Activated T-cell treated with anti-CD3 and anti-CD28 coated beads, Interleukin-2, amount 50 U/mL, for 72 hours (primary cell): Measurements from ENCODE around the gene CDH4. TPM values are rescaled to one million over a fixed set of nuclear protein-coding genes. Genes with fewer than 3 reads are reported as not detected.

ENCODE experiments used
- ATAC-seq, 2 donors: fragments of 150-1000 bp; cut with Tn5 transposase; replicated peaks in 1 of 2; 2 replicates each; pipeline ENCODE4 v1.10.0; 2021; ENCODE audit warnings: moderate library complexity in 2 of 2, mild to moderate bottlenecking in 1 of 2
- DNase-seq, 2 donors: peaks; one replicate each; pipeline ENCODE4 v3.0.0; 2021 to 2022; ENCODE audit warnings: mixed read lengths in 1 of 2
- H3K27ac Mint-ChIP-seq: one replicate; pipeline ENCODE4 v1.8.0; 2022; ENCODE audit warnings: mild to moderate bottlenecking, moderate library complexity, mixed read lengths
- H3K27me3 Mint-ChIP-seq: one replicate; pipeline ENCODE4 v1.8.0; 2022; ENCODE audit warnings: low read depth, mixed read lengths
- H3K36me3 Mint-ChIP-seq, 2 donors: one replicate each; pipeline ENCODE4 v1.8.0; 2022; ENCODE audit warnings: mixed read lengths in 2 of 2, mild to moderate bottlenecking in 1 of 2; ENCODE audit not compliant: insufficient read depth in 2 of 2
- H3K4me1 Mint-ChIP-seq: one replicate; pipeline ENCODE4 v1.8.0; 2022; ENCODE audit warnings: low read depth, mixed read lengths
- H3K4me3 Mint-ChIP-seq, 2 donors: one replicate each; pipeline ENCODE4 v1.8.0; 2022; ENCODE audit warnings: mild to moderate bottlenecking in 2 of 2, mixed read lengths in 2 of 2, moderate library complexity in 2 of 2
- H3K9me3 Mint-ChIP-seq, 2 donors: one replicate each; pipeline ENCODE4 v1.8.0; 2022; ENCODE audit warnings: mixed read lengths in 2 of 2
- total RNA-seq, 2 donors: library from RNA; stranded (reverse); gene quantifications; one replicate each; pipeline ENCODE4 v1.2.3, GENCODE V29; 2022

The CDH4 gene
- total RNA-seq, 2 donors from 2014 or later: 0.17 to 0.35 TPM

DNA sequence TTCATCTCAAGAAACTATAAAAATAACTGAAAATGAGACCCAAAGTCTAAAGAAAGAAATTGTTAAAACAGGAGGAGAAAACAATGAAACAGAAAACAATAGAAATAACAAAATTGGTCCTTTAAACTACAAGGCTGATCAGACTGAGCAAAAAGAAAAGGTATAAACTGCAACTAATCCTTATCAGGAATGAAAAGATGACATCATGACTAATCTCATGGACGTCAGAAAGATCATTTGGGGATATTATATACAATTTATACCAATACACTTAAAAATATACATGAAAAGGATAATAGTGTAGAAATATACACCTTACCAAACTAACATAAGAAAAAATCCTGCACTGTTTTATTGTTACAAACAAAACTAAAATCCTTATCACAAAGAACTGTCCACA is 498.0 kb downstream of the CDH4 start:
- no peak overlapping the region for H3K27ac Mint-ChIP-seq
- no peaks in the 10 kb centered on the region for H3K4me1 Mint-ChIP-seq
- DNase-seq (no peak), ATAC-seq (no peak)
- peaks cover 2 to 5% of the 10 kb centered on the region in 2 donors for H3K9me3 Mint-ChIP-seq
- peaks cover 13% of the 10 kb centered on the region for H3K27me3 Mint-ChIP-seq
- peaks cover 0 to 4% of the 10 kb centered on the region in 2 donors for H3K36me3 Mint-ChIP-seq
- H3K4me3 Mint-ChIP-seq: no peak overlapping the region

DNA sequence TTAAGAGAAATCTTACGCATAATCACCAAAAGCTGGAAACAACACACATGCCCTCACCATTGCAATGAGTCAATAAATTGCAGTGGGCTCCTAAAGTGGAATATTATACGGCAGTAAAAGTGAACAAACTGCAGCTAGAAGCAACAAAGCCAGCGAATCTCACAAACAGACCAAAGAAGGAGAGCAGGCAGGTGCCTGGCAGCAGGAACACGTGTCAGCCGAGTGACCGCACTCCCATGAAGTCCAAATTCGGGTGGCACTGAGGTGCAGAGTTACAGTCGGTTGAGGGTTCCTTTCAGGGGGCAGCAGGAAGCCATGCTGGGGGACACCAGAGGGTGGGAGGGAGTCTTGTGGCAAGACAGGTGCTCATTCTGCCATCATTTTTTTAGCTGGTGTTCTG is 500.5 kb downstream of the CDH4 start:
- H3K4me3 Mint-ChIP-seq: no peak overlapping the region
- no peak overlapping the region for H3K27ac Mint-ChIP-seq
- no peaks in the 10 kb centered on the region for H3K4me1 Mint-ChIP-seq
- DNase-seq: no peak
- peaks cover 9% of the 10 kb centered on the region for H3K27me3 Mint-ChIP-seq
- no peak for ATAC-seq
- no peaks in the 10 kb centered on the region for H3K36me3 Mint-ChIP-seq
- peaks cover under 1 to 3% of the 10 kb centered on the region in 2 donors for H3K9me3 Mint-ChIP-seq

DNA sequence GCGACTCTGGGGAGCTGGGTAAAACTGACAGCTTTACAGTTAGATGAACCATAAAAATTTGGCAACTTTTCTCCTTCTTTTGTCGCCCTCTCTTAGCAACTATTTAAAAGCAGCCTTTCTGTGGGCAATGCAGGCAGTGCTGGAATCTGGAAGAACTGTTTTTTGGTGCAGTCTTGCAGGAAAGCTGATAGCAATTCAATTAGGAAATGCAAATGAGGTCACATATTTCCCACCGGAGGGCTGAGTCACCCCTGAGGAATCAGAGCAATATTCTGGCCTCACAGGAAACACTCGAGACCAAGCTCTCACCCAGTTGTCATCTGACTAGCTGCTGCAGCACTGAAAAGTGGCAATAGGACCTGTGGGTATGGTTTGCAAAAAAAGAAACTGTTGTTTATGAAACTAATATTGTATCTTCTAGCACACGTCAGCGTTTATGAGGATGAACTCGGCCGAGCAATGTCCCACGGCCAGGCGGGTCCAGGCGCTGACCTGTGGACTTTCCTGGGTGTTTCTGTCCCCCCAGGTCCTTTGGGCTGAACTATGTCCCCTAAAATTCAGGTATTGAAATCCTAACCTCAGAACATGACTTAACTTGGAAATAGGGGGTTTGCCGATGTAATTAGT is 501.4 kb downstream of the CDH4 start:
- no peak overlapping the region for H3K27ac Mint-ChIP-seq
- ATAC-seq (no peak), DNase-seq (no peak)
- peaks cover 0 to 2% of the 10 kb centered on the region in 2 donors for H3K9me3 Mint-ChIP-seq
- peaks cover under 1% of the 10 kb centered on the region for H3K27me3 Mint-ChIP-seq
- H3K36me3 Mint-ChIP-seq: no peaks in the 10 kb centered on the region
- H3K4me1 Mint-ChIP-seq: no peaks in the 10 kb centered on the region
- H3K4me3 Mint-ChIP-seq: no peak overlapping the region

DNA sequence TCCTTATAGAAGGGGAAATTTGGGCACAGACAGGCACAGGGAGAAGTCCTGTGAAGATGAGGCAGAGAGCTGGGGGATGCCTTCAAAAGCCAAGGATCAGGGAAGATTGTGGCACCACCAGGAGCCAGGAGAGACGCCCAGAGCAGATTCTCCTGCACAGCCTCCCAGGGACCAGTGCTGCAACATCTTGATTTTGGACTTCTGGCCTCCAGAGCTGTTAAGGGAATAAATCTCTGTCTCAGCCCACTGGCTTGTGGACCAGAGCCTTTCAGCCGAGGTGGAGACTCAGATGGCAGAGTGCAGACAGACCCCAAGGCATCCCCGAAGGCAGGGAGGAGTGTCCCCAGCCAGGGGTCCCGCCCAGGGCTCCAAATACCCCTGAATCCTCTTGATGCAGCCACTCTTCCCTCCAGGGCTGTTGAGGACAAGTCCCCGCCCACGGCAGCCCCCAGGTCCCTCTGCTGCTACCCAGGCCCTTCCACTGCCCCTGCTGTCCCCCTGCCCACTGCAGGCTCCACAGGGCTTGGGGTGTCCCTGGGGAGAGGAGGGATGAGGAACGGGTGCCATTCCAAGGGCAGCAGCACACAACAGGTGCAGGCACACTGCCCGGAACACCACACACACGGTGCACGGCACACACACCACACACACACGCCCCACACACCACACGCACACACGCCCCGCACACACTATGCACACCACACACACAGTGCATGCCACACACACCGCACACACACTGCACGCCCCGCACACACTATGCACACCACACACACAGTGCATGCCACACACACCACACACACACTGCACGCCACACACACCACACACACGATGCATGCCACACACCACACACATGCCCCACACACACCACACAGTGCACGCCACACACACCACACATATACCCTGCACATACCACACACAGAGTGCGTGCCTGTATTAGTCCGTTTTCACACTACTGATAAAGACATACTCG is 502.2 kb downstream of the CDH4 start:
- ATAC-seq (no peak), DNase-seq (no peak)
- Mint-ChIP-seq H3K27me3 (no peaks in the 10 kb centered on the region), H3K4me3 (no peak overlapping the region), H3K36me3 (no peaks in the 10 kb centered on the region), H3K9me3 (peaks cover 0 to 2% of the 10 kb centered on the region in 2 donors), H3K27ac (no peak overlapping the region), H3K4me1 (no peaks in the 10 kb centered on the region)

DNA sequence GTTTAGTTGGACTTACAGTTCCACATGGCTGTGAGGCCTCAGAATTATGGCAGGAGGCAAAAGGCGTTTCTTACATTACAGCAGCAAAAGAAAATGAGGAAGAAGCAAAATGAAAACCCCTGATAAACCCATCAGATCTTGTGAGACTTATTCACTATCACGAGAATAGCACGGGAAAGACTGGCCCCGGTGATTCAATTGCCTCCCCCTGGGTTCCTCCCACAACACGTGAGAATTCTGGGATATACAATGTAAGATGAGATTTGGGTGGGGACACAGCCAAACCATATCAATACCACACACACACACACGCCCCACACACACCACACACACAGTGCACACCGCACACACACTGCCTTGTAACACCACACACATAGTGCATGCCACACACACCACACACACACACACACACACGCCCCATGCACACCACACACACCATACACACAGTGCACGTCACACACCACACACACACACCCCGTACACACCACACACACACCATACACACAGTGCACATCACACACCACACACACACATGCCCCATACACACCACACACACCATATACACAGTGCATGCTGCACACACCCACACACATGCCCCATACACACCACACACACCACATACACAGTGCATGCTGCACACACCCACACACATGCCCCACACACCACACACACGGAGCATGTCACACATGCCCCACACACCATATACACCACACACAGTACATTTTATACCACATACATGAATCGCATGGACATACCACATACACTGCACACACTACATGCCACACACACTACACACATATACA is 503.1 kb downstream of the CDH4 start:
- Mint-ChIP-seq H3K36me3 (no peaks in the 10 kb centered on the region), H3K9me3 (peaks cover 0 to 2% of the 10 kb centered on the region in 2 donors), H3K4me1 (no peaks in the 10 kb centered on the region), H3K27ac (no peak overlapping the region), H3K4me3 (no peak overlapping the region), H3K27me3 (no peaks in the 10 kb centered on the region)
- no peak for ATAC-seq
- no peak for DNase-seq

DNA sequence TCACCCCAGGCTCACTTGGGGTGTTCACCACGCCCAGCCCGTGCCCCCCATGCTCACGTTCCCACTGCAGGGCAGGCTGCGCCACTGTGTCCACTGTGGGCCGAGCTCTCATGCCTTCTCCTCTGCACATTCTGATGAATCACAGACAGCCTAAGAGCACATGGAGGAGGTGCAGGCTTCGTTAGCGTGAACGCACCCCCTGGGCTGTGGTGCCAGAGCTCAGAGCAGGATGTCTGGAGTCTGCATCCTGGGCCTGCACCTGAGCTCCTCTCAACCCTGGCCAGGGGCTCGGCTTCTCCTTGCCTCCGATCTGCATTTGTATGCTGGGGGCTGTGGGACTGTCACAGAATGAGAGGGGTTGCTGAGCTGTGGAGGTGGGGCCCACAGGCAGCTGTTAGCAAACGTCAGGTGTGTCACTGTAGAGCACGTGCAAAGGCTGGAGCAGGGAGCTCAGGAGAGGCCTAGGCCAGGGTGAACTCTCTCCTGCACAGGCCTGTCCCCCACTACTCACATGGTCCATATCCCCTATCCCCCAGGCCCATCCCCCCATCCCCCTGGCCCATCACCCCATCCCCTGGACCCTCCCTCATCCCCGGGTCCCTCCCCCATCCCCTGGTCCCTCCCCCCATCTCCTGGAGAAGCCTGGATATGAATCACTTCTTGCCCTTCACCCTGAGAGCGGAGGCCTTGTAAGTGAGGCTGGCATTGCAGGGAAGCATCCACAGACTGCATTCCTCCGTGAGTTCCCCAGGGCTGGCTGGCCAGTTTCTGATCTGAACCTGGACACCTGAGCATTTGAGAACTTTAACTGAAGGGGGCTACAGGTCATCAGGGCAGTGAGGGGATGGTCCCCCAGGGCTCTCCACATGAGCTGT is 504.1 kb downstream of the CDH4 start:
- no peak overlapping the region for H3K4me3 Mint-ChIP-seq
- H3K27me3 Mint-ChIP-seq: no peaks in the 10 kb centered on the region
- DNase-seq (no peak), ATAC-seq (no peak)
- no peaks in the 10 kb centered on the region for H3K9me3 Mint-ChIP-seq
- H3K27ac Mint-ChIP-seq: no peak overlapping the region
- no peaks in the 10 kb centered on the region for H3K4me1 Mint-ChIP-seq
- H3K36me3 Mint-ChIP-seq: no peaks in the 10 kb centered on the region

DNA sequence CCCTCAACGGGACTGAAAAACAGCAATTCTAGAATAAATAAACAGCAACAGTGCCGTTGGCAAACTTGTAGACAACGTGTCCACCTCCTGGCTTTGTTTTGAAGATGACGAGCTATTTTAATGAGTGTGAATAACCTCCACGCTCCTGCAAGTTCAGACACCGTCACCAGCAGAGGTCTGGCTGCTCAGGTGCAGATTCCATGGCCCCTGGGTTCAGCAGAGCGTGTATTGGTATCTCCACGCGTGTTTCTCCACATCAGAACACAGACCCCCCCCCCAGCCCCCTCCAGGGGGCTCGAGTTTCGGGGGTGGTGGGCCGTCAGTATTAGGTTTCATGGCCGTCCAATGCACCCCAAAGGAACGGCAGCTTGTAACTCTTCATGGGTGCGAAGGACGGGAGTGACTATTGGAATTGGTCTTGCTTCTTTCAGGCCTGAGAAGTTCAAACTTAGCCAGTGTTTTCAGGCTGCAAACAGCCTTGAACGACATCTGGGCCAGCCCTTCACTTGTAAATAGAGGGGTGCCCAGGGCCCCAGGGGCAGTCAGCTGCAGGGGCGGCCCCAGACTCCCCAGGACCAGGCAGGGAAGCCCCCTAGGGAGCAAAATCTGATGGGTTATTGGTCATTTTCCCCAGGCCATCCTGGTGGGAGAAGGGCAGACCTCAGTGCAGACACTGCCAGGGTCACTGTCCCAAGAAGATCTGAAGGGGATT is 505.1 kb downstream of the CDH4 start:
- Mint-ChIP-seq H3K27ac (no peak overlapping the region), H3K4me1 (no peaks in the 10 kb centered on the region), H3K4me3 (no peak overlapping the region), H3K27me3 (no peaks in the 10 kb centered on the region), H3K9me3 (no peaks in the 10 kb centered on the region), H3K36me3 (no peaks in the 10 kb centered on the region)
- no peak for DNase-seq
- ATAC-seq: no peak

DNA sequence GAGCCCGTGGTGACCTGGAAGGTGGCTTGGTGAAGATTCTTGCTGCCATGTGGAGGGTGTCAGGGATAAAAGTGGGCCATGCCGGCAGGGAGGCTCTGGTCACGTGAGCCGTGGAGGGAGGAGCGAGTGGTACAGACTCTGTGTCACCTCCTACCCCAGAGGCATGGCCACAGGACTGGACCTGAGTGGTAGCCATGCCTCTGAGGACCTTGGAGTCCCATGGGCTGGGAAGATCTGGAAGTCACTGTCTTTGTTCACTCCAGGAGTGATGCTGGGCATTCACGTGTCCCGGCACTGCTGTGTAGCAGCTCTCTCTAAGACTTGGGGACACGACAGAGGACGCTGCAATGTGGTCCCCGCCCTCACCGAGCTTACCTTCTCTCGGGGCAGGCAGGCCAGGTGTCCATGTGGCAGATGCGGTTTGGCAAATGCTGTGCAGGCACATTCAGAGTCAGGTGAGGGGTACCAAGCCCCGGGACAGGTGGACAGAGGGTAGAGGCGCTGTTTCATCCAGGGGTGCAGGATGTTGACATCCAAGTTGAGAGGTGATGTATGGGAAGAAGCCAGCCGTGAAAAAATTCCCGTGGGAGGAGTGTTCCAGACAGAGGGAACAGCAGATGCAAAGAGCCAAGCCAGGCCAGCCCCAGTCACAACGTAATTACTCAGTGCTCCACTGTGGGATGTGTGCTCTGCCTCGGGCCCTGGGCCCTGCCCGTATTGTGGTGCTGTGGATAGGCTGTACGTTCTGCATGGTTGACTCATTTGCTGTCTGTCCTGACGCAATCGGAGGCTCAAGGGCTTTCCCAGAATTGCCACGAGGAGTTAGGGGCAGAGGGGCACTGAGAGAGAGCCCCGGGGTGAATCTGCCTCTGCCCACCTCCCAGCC is 505.9 kb downstream of the CDH4 start:
- H3K4me3 Mint-ChIP-seq: no peak overlapping the region
- ATAC-seq: no peak
- no peaks in the 10 kb centered on the region for H3K27me3 Mint-ChIP-seq
- no peaks in the 10 kb centered on the region for H3K36me3 Mint-ChIP-seq
- H3K4me1 Mint-ChIP-seq: no peaks in the 10 kb centered on the region
- no peaks in the 10 kb centered on the region for H3K9me3 Mint-ChIP-seq
- no peak overlapping the region for H3K27ac Mint-ChIP-seq
- no peak for DNase-seq

DNA sequence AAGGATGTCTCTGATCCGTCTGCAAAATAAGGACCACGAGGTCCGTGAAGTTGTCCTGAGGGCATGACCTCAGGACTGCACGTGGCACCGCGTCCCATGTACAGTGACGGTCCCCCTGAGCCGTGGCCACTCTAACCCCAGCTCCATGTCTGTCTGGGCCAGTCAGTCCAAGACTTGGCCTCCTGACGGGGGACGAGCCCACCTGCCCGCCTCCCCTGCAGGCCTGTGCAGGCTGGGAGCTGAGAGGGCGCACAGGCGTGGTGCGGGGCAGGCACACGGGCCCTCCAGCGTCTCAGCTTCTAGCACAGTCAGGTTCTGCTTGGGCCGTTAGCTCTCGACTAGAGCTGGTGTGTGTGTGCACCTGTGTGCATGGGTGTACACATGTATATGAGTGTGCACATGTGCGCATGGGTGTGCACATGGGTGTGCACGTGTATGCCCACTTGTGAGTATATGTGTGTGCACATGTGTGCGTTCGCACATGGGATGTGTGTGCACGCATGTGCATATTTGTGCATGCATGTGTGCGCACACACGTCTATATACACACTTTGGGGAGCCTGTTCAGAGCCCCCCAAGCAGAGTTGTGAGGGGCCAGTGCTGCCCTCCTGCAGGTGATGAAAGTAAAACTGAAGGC is 506.6 kb downstream of the CDH4 start:
- Mint-ChIP-seq H3K4me3 (no peak overlapping the region), H3K4me1 (no peaks in the 10 kb centered on the region), H3K27me3 (no peaks in the 10 kb centered on the region), H3K9me3 (no peaks in the 10 kb centered on the region), H3K36me3 (no peaks in the 10 kb centered on the region), H3K27ac (no peak overlapping the region)
- DNase-seq (no peak), ATAC-seq (no peak)

DNA sequence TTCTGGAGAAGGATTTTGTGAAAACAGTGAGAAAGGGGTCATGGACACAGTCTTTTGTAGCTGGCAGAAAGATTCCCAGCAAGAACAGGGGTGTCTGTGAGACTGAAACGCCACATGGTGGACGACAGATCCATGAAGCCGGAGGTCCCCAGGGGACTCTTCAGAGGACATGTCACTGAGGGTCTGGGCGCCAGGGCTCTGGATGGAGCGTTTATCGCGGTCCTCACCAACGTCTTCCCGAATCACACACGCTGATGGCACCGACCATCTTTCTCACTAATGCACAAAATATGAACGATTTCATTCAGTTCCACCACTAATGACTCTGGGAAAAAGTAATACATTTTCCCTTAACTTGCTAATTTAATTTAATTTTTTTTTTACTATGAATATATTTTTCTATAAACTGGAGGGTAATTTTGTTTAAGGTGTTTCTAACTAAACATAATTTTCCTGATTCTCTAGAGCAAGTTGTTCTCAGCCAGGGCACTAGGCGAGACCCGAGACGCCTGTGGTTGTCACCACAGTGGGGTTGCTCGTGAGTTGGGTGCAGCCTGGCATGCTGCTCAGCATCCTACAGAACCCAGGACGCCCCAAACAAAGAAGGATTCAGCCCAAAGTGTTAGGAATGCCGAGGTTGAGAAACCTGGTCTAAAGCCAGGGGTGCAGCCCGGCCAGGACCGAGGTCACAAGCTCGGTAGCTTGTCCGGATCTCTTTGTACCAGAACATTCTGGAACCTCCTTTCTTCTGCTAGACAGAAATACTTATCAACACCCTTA is 507.4 kb downstream of the CDH4 start:
- Mint-ChIP-seq H3K27me3 (no peaks in the 10 kb centered on the region), H3K9me3 (no peaks in the 10 kb centered on the region), H3K4me3 (no peak overlapping the region), H3K36me3 (no peaks in the 10 kb centered on the region), H3K27ac (no peak overlapping the region), H3K4me1 (no peaks in the 10 kb centered on the region)
- DNase-seq (no peak), ATAC-seq (no peak)
